Measurements from ENCODE around the gene FAM216B.
A peak's percentile ranks its signal among the peaks of the same experiment; 100 is the strongest.

The FAM216B gene

GRCh38 chr13:42781352-42781751, at the start of gene FAM216B:
TSS of gene FAM216B (plus strand) at chr13:42781584. CDS start at chr13:42784068, 2,484 bp downstream.
- no peak within 1 kb of the TSS for H3K4me3 ChIP-seq (ENCODE audit: low read length)
- no peaks in the 10 kb centered on the region for H3K36me3 ChIP-seq (ENCODE audit: control insufficient read depth, insufficient read depth, low read length)
- no peak within 1 kb of the TSS for H3K9ac ChIP-seq (ENCODE audit: low read length)
- H3K4me1 ChIP-seq (ENCODE audit: control insufficient read depth, insufficient read depth, low read length) = peaks cover 7% of the 10 kb centered on the region
- H3K27me3 ChIP-seq (ENCODE audit: control insufficient read depth, insufficient read depth, low read length) = no peaks in the 10 kb centered on the region
- no peak within 1 kb of the TSS for H3K27ac ChIP-seq (ENCODE audit: low read depth, low read length)

GRCh38 chr13:42732073-42732472, 49.3 kb upstream of the FAM216B start:
- Histone ChIP-seq H3K27me3 (ENCODE audit: control insufficient read depth, insufficient read depth, low read length) (no peaks in the 10 kb centered on the region), H3K4me3 (ENCODE audit: low read length) (no peak overlapping the region), H3K4me1 (ENCODE audit: control insufficient read depth, insufficient read depth, low read length) (no peaks in the 10 kb centered on the region), H3K9ac (ENCODE audit: low read length) (no peak overlapping the region), H3K27ac (ENCODE audit: low read depth, low read length) (no peak overlapping the region), H3K36me3 (ENCODE audit: control insufficient read depth, insufficient read depth, low read length) (no peaks in the 10 kb centered on the region)

DNA sequence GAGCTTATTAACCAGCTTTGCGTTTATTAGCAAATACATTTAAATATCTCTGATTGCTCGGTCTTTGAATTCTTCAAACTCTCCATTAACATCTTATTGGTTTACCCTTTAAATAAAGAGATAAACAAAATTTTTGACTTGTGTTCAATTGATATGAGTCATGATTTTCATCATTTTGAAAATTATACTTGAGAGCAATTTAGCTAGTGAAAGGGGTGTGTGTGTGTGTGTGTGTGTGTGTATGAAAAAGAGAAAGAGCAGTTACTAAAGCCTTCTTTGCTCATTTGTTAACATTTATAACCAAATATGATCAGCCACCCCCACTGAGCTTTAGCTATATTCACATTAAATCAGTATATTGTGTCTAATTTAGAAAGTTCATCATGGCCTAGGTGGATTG, 48.3 kb upstream of the FAM216B start:
- Histone ChIP-seq H3K4me3 (ENCODE audit: low read length) (no peak overlapping the region), H3K4me1 (ENCODE audit: control insufficient read depth, insufficient read depth, low read length) (no peaks in the 10 kb centered on the region), H3K9ac (ENCODE audit: low read length) (no peak overlapping the region), H3K27me3 (ENCODE audit: control insufficient read depth, insufficient read depth, low read length) (no peaks in the 10 kb centered on the region), H3K36me3 (ENCODE audit: control insufficient read depth, insufficient read depth, low read length) (no peaks in the 10 kb centered on the region), H3K27ac (ENCODE audit: low read depth, low read length) (no peak overlapping the region)

DNA sequence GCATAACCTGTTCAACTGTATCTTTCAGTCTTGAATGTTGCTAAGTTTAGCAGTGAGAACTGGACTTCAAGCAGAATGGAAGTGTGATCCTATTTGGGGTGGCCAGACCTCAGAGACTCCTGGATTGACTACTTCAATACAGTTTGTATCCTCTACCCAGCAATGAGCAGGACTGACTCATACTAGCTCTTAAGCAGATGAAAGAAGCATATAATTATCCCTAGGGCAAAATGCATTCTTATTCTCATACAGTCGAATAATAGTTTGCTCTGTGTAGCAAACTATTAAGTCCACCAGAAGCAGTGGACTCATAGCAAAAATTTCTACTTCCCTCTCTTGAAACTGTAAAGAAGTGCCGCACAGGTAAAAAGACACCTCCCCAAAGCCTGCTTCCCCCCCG, 46.4 kb upstream of the FAM216B start:
- Histone ChIP-seq H3K4me3 (ENCODE audit: low read length) (no peak overlapping the region), H3K27me3 (ENCODE audit: control insufficient read depth, insufficient read depth, low read length) (no peaks in the 10 kb centered on the region), H3K4me1 (ENCODE audit: control insufficient read depth, insufficient read depth, low read length) (no peaks in the 10 kb centered on the region), H3K9ac (ENCODE audit: low read length) (no peak overlapping the region), H3K36me3 (ENCODE audit: control insufficient read depth, insufficient read depth, low read length) (no peaks in the 10 kb centered on the region), H3K27ac (ENCODE audit: low read depth, low read length) (no peak overlapping the region)

GRCh38 chr13:42740753-42741152, 40.6 kb upstream of the FAM216B start:
- H3K27me3 ChIP-seq (ENCODE audit: control insufficient read depth, insufficient read depth, low read length) = no peaks in the 10 kb centered on the region
- no peak overlapping the region for H3K4me3 ChIP-seq (ENCODE audit: low read length)
- H3K27ac ChIP-seq (ENCODE audit: low read depth, low read length) = no peak overlapping the region
- no peak overlapping the region for H3K9ac ChIP-seq (ENCODE audit: low read length)
- no peaks in the 10 kb centered on the region for H3K36me3 ChIP-seq (ENCODE audit: control insufficient read depth, insufficient read depth, low read length)
- H3K4me1 ChIP-seq (ENCODE audit: control insufficient read depth, insufficient read depth, low read length) = no peaks in the 10 kb centered on the region

DNA sequence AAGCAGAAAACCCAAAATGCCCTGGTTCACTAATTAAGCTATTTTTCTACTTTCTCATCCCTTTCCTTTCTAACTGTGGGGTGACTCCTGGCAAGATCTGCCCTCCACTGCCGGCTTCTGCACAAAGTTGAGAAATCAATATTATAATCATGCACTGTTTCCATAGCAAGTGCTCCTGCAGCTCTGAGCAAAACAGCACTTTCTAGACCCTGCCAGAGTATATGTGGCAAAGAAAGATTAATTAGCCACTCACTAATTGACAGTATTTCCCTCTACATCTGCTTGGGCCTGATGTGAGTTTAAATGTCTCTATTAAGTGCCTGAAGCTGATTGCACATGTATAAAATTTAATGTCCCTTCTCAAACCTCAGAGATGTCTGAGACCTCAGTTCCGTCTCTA, 39.5 kb upstream of the FAM216B start:
- H3K27ac ChIP-seq (ENCODE audit: low read depth, low read length) = no peak overlapping the region
- H3K36me3 ChIP-seq (ENCODE audit: control insufficient read depth, insufficient read depth, low read length) = no peaks in the 10 kb centered on the region
- H3K27me3 ChIP-seq (ENCODE audit: control insufficient read depth, insufficient read depth, low read length) = no peaks in the 10 kb centered on the region
- H3K4me3 ChIP-seq (ENCODE audit: low read length) = no peak overlapping the region
- H3K4me1 ChIP-seq (ENCODE audit: control insufficient read depth, insufficient read depth, low read length) = no peaks in the 10 kb centered on the region
- H3K9ac ChIP-seq (ENCODE audit: low read length) = no peak overlapping the region

DNA sequence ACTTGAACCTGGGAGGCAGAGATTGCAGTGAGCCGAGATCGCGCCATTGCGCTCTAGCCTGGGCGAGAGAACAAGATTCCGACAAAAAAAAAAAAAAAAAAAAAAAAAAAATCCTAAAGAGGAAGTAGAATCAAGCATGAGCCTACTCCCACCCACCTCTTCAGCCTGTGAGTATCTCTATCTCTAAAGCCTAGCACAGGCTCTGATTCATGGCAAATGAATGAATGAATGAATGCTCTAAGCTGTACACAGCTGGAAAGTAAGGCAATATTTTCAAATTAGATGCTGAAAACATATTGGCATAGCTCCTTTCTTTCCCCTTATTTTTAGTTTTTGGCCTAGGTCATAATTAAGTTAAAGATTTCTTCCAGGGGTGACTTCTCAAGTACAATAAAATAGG, 35.7 kb upstream of the FAM216B start:
- H3K9ac ChIP-seq (ENCODE audit: low read length) = no peak overlapping the region
- H3K27me3 ChIP-seq (ENCODE audit: control insufficient read depth, insufficient read depth, low read length) = no peaks in the 10 kb centered on the region
- no peak overlapping the region for H3K4me3 ChIP-seq (ENCODE audit: low read length)
- H3K27ac ChIP-seq (ENCODE audit: low read depth, low read length) = no peak overlapping the region
- no peaks in the 10 kb centered on the region for H3K36me3 ChIP-seq (ENCODE audit: control insufficient read depth, insufficient read depth, low read length)
- H3K4me1 ChIP-seq (ENCODE audit: control insufficient read depth, insufficient read depth, low read length) = no peaks in the 10 kb centered on the region

DNA sequence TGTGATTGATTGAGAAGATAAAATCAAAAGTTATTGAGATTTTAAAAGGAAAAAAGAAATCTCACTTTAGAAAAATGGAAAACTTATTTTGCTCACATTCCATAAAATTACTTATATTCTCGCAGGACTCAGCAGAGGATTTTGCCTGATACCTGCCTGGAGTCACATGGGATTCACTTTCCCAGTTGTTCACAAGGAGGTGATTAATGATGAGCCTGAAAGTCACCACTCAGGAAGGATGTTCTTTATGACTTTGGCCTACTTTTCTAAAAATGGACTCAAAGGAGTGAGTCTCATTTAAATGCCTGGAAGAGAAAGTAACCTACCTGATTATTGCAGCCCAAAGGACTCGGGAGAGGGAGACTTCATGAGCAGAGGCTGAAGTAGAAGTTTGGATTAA, 34.5 kb upstream of the FAM216B start:
- Histone ChIP-seq H3K27ac (ENCODE audit: low read depth, low read length) (peak overlapping the region; percentile 60), H3K36me3 (ENCODE audit: control insufficient read depth, insufficient read depth, low read length) (no peaks in the 10 kb centered on the region), H3K4me3 (ENCODE audit: low read length) (no peak overlapping the region), H3K27me3 (ENCODE audit: control insufficient read depth, insufficient read depth, low read length) (no peaks in the 10 kb centered on the region), H3K4me1 (ENCODE audit: control insufficient read depth, insufficient read depth, low read length) (peaks cover 2% of the 10 kb centered on the region), H3K9ac (ENCODE audit: low read length) (no peak overlapping the region)

GRCh38 chr13:42747399-42747873, 33.9 kb upstream of the FAM216B start:
- H3K27ac ChIP-seq (ENCODE audit: low read depth, low read length) = peak overlapping the region; percentile 60
- H3K36me3 ChIP-seq (ENCODE audit: control insufficient read depth, insufficient read depth, low read length) = no peaks in the 10 kb centered on the region
- H3K4me3 ChIP-seq (ENCODE audit: low read length) = no peak overlapping the region
- H3K4me1 ChIP-seq (ENCODE audit: control insufficient read depth, insufficient read depth, low read length) = peaks cover 2% of the 10 kb centered on the region
- no peak overlapping the region for H3K9ac ChIP-seq (ENCODE audit: low read length)
- no peaks in the 10 kb centered on the region for H3K27me3 ChIP-seq (ENCODE audit: control insufficient read depth, insufficient read depth, low read length)

GRCh38 chr13:42750794-42751193, 30.6 kb upstream of the FAM216B start:
- no peak overlapping the region for H3K9ac ChIP-seq (ENCODE audit: low read length)
- no peak overlapping the region for H3K27ac ChIP-seq (ENCODE audit: low read depth, low read length)
- H3K36me3 ChIP-seq (ENCODE audit: control insufficient read depth, insufficient read depth, low read length) = no peaks in the 10 kb centered on the region

DNA sequence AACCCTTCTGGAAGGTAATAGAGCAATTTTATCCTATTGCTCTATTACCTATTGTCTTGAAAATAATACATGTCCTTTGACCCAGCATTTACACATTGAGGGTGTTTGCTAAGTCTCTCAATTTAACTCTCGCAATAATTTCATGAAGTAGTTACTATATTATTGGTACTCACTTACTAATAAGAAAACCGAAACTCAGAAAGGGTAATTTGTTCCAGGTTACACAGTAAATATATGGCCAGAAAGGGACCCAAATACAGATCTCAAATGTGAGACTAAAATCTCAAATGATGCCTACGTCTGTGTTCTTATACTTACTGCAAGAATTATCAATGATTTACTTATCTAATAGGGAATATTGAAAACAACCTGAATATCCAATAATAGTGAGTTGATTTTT, 29.7 kb upstream of the FAM216B start:
- Histone ChIP-seq H3K9ac (ENCODE audit: low read length) (no peak overlapping the region), H3K4me3 (ENCODE audit: low read length) (no peak overlapping the region), H3K4me1 (ENCODE audit: control insufficient read depth, insufficient read depth, low read length) (peaks cover 2% of the 10 kb centered on the region), H3K36me3 (ENCODE audit: control insufficient read depth, insufficient read depth, low read length) (no peaks in the 10 kb centered on the region), H3K27ac (ENCODE audit: low read depth, low read length) (no peak overlapping the region), H3K27me3 (ENCODE audit: control insufficient read depth, insufficient read depth, low read length) (no peaks in the 10 kb centered on the region)

More at GRCh38 chr13:42750794-42751193, 30.6 kb upstream of the FAM216B start:
- Histone ChIP-seq H3K4me3 (ENCODE audit: low read length) (no peak overlapping the region), H3K27me3 (ENCODE audit: control insufficient read depth, insufficient read depth, low read length) (no peaks in the 10 kb centered on the region), H3K4me1 (ENCODE audit: control insufficient read depth, insufficient read depth, low read length) (peaks cover 2% of the 10 kb centered on the region)

GRCh38 chr13:42752731-42753130, 28.7 kb upstream of the FAM216B start:
- H3K27me3 ChIP-seq (ENCODE audit: control insufficient read depth, insufficient read depth, low read length) = no peaks in the 10 kb centered on the region
- no peak overlapping the region for H3K4me3 ChIP-seq (ENCODE audit: low read length)
- no peak overlapping the region for H3K9ac ChIP-seq (ENCODE audit: low read length)
- H3K36me3 ChIP-seq (ENCODE audit: control insufficient read depth, insufficient read depth, low read length) = no peaks in the 10 kb centered on the region
- peaks cover 2% of the 10 kb centered on the region for H3K4me1 ChIP-seq (ENCODE audit: control insufficient read depth, insufficient read depth, low read length)
- H3K27ac ChIP-seq (ENCODE audit: low read depth, low read length) = no peak overlapping the region

DNA sequence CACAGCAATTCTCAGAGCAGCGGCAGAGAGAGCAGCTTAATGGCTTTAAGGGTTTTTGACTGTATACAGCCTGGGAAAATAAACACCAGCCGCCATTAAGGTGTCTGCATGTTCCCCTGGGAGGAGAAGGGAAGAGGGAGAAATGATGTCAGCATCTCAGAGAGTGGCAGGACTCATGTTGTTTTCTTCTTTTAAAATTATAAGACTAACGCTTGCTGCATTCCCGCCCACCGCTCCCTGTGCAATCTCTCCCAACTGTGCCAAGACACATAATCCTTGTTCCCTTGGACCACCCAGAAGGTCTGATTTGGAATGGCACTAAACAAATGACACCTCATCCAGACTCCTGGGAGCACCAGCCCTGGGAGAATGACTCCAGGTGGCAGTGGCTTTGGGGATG, 27.7 kb upstream of the FAM216B start:
- H3K36me3 ChIP-seq (ENCODE audit: control insufficient read depth, insufficient read depth, low read length) = no peaks in the 10 kb centered on the region
- no peak overlapping the region for H3K4me3 ChIP-seq (ENCODE audit: low read length)
- H3K9ac ChIP-seq (ENCODE audit: low read length) = no peak overlapping the region
- no peaks in the 10 kb centered on the region for H3K27me3 ChIP-seq (ENCODE audit: control insufficient read depth, insufficient read depth, low read length)
- H3K4me1 ChIP-seq (ENCODE audit: control insufficient read depth, insufficient read depth, low read length) = peaks cover 2% of the 10 kb centered on the region
- H3K27ac ChIP-seq (ENCODE audit: low read depth, low read length) = no peak overlapping the region
